Osteocyte (in vitro differentiated cells): ENCODE results near the gene SHKBP1. TPM values are rescaled to one million over a fixed set of nuclear protein-coding genes. Genes with fewer than 3 reads are reported as not detected.

Experiments used
- DNase-seq: peaks from one replicate; pipeline ENCODE4 v3.0.0; 2021; ENCODE audit warnings: mixed read lengths; ENCODE audit not compliant: unreplicated experiment; ENCODE audit errors: extremely low spot score
- H3K27ac Mint-ChIP-seq: one replicate; pipeline ENCODE4 v1.8.0; 2021; ENCODE audit warnings: mild to moderate bottlenecking, mixed read lengths; ENCODE audit not compliant: unreplicated experiment
- H3K27me3 Mint-ChIP-seq: one replicate; pipeline ENCODE4 v1.8.0; 2021; ENCODE audit warnings: mixed read lengths; ENCODE audit not compliant: unreplicated experiment
- H3K36me3 Mint-ChIP-seq: one replicate; pipeline ENCODE4 v1.8.0; 2021; ENCODE audit warnings: mixed read lengths; ENCODE audit not compliant: unreplicated experiment
- H3K4me1 Mint-ChIP-seq: one replicate; pipeline ENCODE4 v1.8.0; 2021; ENCODE audit warnings: mixed read lengths; ENCODE audit not compliant: unreplicated experiment
- H3K4me3 Mint-ChIP-seq: one replicate; pipeline ENCODE4 v1.8.0; 2021; ENCODE audit warnings: mild to moderate bottlenecking, moderate library complexity, mixed read lengths; ENCODE audit not compliant: unreplicated experiment
- H3K9me3 Mint-ChIP-seq: one replicate; pipeline ENCODE4 v1.8.0; 2021; ENCODE audit warnings: mixed read lengths; ENCODE audit not compliant: unreplicated experiment
- CTCF ChIP-seq: fragments of 200-600 bp; sonication (generic); IDR thresholded peaks from 2 replicates; pipeline ENCODE4 v1.5.0; 2021; ENCODE audit warnings: antibody characterized with exemption, mild to moderate bottlenecking, moderate library complexity
- total RNA-seq: library from RNA; stranded (reverse); gene quantifications from 2 replicates; pipeline ENCODE4 v1.2.1, GENCODE V29; 2021

The SHKBP1 gene
- total RNA-seq, 1 donor from 2014 or later = 53.8 TPM

GRCh38 chr19:40530091-40530901 is 46.4 kb upstream of the SHKBP1 start:
- Mint-ChIP-seq H3K9me3 (peaks cover 6% of the 10 kb centered on the region), H3K4me1 (peaks cover 9% of the 10 kb centered on the region), H3K27me3 (peaks cover 34% of the 10 kb centered on the region), H3K36me3 (no peaks in the 10 kb centered on the region), H3K4me3 (peak overlapping the region; percentile 68), H3K27ac (no peak overlapping the region)
- TF ChIP-seq CTCF = peak; percentile 21
- DNase-seq = no peak

DNA sequence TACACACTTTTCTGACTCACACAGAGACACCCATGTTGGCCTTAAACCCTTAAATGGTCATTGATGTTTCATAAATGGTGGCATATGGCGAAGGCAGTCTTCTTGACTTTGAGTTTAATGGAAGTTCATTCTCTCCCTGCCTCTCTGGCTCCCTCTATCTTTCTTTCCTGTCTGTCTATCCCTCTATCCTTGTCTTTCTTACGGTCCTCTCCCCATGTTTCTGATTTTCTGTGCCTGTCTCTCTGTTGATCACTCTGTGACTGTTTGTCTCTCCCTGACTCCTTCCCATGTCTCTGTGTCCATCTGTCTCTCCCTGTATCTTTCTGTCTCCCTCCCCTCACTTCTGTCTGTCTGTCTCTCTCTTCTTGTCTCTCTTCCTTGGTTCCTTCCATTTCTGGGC is 43.2 kb upstream of the SHKBP1 start:
- peaks cover 9% of the 10 kb centered on the region for H3K4me1 Mint-ChIP-seq
- peaks cover 6% of the 10 kb centered on the region for H3K9me3 Mint-ChIP-seq
- no peaks in the 10 kb centered on the region for H3K36me3 Mint-ChIP-seq
- DNase-seq = no peak
- no peak overlapping the region for H3K27ac Mint-ChIP-seq
- H3K27me3 Mint-ChIP-seq = peaks cover 29% of the 10 kb centered on the region
- no peak overlapping the region for H3K4me3 Mint-ChIP-seq
- peak; percentile 30 for TF ChIP-seq CTCF

- TF ChIP-seq CTCF = no peak
- no peak for DNase-seq
- no peak overlapping the region for H3K4me3 Mint-ChIP-seq
- H3K27ac Mint-ChIP-seq = no peak overlapping the region
- H3K9me3 Mint-ChIP-seq = peaks cover 6% of the 10 kb centered on the region
- peaks cover 29% of the 10 kb centered on the region for H3K27me3 Mint-ChIP-seq
- H3K36me3 Mint-ChIP-seq = no peaks in the 10 kb centered on the region
- peaks cover 9% of the 10 kb centered on the region for H3K4me1 Mint-ChIP-seq
These were observed 42.5 kb upstream of the SHKBP1 start for GRCh38 chr19:40534148-40534547.

- Mint-ChIP-seq H3K9me3 (peaks cover 3% of the 10 kb centered on the region), H3K27me3 (peaks cover 8% of the 10 kb centered on the region), H3K36me3 (no peaks in the 10 kb centered on the region), H3K27ac (no peak overlapping the region), H3K4me3 (no peak overlapping the region), H3K4me1 (peaks cover 11% of the 10 kb centered on the region)
- DNase-seq = no peak
- no peak for TF ChIP-seq CTCF
These were observed 37.6 kb upstream of the SHKBP1 start for GRCh38 chr19:40539070-40539469.

DNA sequence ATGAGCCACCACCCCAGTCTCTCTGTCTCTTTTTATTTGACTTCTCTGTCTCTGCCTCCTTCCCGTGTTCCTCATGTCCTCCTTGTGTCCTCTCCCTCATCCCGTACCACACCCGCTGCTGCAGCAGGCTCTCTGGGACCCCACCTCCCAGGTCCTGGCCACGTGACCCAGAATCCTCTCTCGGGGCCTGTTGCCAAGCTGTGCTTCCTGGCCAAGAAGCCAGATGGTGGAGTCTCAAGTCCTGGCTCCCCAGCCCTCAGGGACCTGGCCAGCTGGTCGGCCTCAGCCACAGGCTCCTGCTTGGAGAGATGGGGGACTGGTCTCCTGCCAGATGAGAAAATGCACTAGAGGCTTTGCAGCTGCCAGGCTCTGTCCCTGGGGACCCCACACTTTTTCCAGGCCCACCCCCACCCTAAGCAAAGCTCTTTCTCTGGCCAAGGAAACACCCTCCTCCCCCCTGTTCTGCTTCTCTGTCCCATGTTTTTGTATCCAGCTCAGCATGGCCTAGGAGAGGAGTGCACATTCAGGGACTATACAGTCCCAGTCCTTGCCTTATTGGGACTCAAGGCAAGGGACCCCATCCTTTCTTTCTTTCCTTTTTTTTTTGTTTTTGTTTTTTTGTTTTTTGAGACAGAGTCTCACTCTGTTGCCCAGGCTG is 34.3 kb upstream of the SHKBP1 start:
- H3K36me3 Mint-ChIP-seq = no peaks in the 10 kb centered on the region
- no peak for DNase-seq
- no peaks in the 10 kb centered on the region for H3K9me3 Mint-ChIP-seq
- H3K27ac Mint-ChIP-seq = no peak overlapping the region
- H3K4me1 Mint-ChIP-seq = peaks cover 11% of the 10 kb centered on the region
- peaks cover 14% of the 10 kb centered on the region for H3K27me3 Mint-ChIP-seq
- no peak overlapping the region for H3K4me3 Mint-ChIP-seq
- no peak for TF ChIP-seq CTCF
